Subcutaneous adipose tissue (tissue), 4 donors: ENCODE results near the gene OCIAD2. TPM values are rescaled to one million over a fixed set of nuclear protein-coding genes. Genes with fewer than 3 reads are reported as not detected.

Source experiments
- total RNA-seq, 4 donors: library from RNA; depleted of rRNA; stranded (reverse); fragments of >200 nt; gene quantifications; one replicate each; pipeline ENCODE4 v1.1.0, GENCODE V29; 2016
- TF ChIP-seq, protein P1 (sequence below): fragments of 450-650 bp; IDR thresholded peaks from one replicate; pipeline ENCODE4 v1.5.1; 2016; ENCODE audit warnings: low read depth, mild to moderate bottlenecking, control low read depth, antibody characterized with exemption, moderate library complexity

The OCIAD2 gene
- total RNA-seq, 4 donors from 2014 or later: 2.9 to 8.5 (median 7.6) TPM

DNA sequence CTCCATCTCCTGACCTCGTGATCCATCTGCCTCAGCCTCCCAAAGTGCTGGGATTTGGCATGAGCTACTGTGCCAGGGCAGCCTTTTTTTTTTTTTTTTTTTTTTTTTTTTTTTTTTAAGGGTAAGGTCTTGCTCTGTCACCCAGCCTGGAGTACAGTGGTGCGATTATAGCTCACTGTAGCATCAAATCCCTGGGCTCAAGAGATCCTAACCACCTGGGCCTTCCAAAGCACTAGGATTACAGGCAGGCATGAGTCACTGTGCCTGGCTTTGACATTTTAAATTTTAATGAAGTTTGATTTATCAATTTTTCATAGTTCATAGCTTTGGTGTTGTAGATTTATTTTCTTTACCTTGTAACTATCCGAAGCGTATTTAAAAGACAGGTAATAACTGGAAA, 17.8 kb upstream of the OCIAD2 start:
- TF ChIP-seq, protein P1, sequence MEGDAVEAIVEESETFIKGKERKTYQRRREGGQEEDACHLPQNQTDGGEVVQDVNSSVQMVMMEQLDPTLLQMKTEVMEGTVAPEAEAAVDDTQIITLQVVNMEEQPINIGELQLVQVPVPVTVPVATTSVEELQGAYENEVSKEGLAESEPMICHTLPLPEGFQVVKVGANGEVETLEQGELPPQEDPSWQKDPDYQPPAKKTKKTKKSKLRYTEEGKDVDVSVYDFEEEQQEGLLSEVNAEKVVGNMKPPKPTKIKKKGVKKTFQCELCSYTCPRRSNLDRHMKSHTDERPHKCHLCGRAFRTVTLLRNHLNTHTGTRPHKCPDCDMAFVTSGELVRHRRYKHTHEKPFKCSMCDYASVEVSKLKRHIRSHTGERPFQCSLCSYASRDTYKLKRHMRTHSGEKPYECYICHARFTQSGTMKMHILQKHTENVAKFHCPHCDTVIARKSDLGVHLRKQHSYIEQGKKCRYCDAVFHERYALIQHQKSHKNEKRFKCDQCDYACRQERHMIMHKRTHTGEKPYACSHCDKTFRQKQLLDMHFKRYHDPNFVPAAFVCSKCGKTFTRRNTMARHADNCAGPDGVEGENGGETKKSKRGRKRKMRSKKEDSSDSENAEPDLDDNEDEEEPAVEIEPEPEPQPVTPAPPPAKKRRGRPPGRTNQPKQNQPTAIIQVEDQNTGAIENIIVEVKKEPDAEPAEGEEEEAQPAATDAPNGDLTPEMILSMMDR: no peak

DNA sequence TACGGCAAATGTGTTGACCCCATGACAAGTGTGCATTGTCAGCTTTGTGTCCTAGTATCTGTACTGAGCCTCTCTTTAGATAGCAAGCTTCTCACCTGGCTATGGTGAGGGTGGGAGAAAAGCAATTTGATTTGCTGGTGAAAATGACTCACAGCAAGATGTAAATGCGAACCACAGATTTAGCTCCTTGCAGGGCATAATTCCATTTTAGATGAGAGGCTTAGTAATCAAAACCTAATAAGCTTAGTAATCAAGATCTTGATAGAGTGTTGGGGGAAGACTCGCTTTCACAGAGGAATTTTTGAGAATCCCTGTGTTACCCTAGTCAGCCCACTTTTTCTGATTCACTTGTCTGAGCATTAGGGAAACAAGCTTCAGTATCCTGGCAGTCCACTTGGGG, 7.7 kb upstream of the OCIAD2 start:
- TF ChIP-seq, protein P1: no peak

DNA sequence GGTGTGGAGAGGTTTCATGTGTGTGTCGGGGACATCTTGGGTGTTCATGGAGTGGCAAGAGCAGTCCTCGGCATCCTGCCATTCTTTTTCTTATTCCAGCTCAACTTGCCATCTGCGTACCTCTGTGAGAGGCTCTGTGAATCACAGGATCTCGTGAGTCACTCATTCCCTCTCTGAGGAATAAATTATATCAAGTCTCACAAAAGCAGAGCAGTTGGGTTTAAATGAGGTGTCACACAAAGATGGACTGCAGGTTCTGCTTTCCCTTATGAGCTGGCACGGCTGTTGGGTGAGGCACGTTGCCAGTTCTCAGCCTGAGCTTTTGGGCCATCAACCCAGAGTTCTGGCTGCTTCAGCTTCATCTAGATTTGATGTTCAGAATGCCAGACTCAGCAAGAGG, 6.8 kb upstream of the OCIAD2 start:
- TF ChIP-seq, protein P1: no peak

DNA sequence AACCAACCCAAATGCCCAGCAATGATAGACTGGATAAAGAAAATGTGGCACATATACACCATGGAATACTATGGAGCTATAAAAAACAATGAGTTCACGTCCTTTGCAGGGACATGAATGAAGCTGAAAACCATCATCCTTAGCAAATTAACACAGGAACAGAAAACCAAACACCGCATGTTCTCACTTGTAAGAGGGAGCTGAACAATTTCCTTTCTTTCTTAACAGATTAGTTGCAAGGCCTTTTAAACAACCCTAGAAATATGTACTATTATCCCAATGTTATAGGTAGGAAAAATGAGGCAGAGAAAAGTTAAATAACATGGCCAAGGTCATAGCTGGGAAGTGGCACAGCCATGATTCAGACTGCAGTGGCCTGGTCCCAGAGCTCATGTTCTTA, 5.8 kb upstream of the OCIAD2 start:
- TF ChIP-seq, protein P1: no peak

DNA sequence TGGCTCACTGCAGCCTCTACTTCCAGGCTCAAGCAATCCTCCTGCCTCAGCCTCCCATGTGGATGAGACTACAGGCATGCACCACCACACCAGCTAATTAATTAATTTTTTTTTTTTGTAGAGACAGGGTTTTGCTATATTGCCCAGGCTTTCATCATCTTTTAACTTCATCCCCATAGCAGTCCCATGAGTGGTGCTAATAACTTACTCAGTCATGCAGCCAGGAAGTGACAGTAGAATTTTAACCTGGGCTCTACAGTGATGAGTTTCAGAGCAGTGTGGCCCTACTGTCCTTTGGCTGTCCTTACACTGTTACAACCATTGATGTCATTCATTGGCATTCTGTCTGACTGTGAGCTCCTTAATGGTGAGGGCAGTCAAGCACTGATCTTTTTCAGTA, 3.9 kb upstream of the OCIAD2 start:
- TF ChIP-seq, protein P1: no peak

DNA sequence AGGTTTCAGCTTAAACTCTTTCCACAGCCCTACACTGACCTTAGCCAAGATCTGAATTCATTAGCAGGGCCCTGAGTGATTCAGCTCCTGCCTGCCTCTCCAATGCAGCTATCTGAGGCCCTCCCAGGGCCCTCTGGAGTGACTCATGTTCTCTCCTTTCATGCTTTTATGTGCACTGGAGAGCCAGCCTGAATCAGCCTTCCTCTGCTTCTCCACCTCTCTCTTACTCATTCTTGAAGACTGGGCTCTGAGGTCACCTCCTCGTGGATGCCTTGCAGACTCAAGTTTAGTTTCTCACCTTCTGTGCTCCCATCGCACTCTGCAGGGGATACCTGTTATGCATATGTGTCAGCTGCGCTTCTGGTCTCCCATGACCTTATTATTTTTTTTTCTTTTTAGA, 3.1 kb upstream of the OCIAD2 start:
- TF ChIP-seq, protein P1: no peak

DNA sequence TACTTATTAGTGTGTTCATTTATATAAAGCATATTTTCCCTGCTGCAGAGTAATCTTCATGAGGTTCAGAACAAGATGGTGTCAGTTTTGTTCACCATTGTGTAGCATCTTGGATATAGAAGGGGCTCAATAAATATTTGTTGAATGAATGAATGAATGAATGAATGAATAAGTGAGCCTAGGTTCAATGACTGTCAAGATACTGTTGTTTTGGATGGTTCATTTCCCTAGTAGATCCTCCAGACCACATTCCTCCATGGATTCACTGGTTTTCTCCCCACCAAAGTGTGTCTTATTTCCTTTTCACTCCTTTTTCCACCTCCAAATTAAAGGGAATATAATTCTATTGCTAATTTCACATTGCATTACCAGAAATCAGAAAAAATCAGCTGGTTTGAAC, 2.1 kb upstream of the OCIAD2 start:
- TF ChIP-seq, protein P1: no peak
